ENCODE data around the gene COPZ2.

The COPZ2 gene

DNA sequence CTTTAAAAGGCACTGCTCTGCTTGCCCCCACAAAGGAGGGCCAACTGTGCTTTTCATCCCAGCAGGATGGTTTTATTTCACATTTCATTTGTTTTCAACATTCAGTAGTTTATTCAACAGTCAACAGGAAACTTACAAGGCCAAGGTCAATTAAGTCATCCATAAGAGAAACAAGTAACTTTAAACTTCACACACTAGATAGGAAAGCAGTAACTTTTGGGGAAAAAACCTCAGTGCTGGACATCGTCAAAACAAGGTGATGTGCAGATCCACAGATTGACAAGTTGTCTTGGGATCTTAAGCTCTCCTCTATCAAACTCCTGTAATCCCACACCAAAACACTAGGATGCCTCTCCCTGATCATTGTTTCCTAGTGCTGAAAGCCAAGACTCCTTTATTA lies 29.1 kb upstream of the COPZ2 start:
- H3K4me3 ChIP-seq (ENCODE audit: insufficient read depth, low read length, poor library complexity, severe bottlenecking): no peak overlapping the region
- no peaks in the 10 kb centered on the region for H3K9me3 ChIP-seq (ENCODE audit: insufficient read depth, low read length)
- no peak overlapping the region for H2AFZ ChIP-seq (ENCODE audit: low read depth, low read length, severe bottlenecking)
- peaks cover 9% of the 10 kb centered on the region for H3K36me3 ChIP-seq (ENCODE audit: low read length)
- H3F3A ChIP-seq (ENCODE audit: insufficient read depth): peaks cover 10% of the 10 kb centered on the region; the same call in 1 of the 2 replicates
- H3K79me2 ChIP-seq (ENCODE audit: insufficient read depth, low read length): no peaks in the 10 kb centered on the region
- H3K27ac ChIP-seq (ENCODE audit: low read depth, low read length): no peak overlapping the region
- H4K20me1 ChIP-seq (ENCODE audit: low read depth, low read length): no peaks in the 10 kb centered on the region
- no peaks in the 10 kb centered on the region for H3K27me3 ChIP-seq (ENCODE audit: low read length)
- H3K9me2 ChIP-seq (replicated peaks; ENCODE audit: insufficient read depth, low read length): no peaks in the 10 kb centered on the region
- no peak overlapping the region for H3K4me2 ChIP-seq (ENCODE audit: low read depth, low read length, poor library complexity, severe bottlenecking)
- H3K9ac ChIP-seq (ENCODE audit: low read length): no peak overlapping the region
- TF ChIP-seq, protein P1, sequence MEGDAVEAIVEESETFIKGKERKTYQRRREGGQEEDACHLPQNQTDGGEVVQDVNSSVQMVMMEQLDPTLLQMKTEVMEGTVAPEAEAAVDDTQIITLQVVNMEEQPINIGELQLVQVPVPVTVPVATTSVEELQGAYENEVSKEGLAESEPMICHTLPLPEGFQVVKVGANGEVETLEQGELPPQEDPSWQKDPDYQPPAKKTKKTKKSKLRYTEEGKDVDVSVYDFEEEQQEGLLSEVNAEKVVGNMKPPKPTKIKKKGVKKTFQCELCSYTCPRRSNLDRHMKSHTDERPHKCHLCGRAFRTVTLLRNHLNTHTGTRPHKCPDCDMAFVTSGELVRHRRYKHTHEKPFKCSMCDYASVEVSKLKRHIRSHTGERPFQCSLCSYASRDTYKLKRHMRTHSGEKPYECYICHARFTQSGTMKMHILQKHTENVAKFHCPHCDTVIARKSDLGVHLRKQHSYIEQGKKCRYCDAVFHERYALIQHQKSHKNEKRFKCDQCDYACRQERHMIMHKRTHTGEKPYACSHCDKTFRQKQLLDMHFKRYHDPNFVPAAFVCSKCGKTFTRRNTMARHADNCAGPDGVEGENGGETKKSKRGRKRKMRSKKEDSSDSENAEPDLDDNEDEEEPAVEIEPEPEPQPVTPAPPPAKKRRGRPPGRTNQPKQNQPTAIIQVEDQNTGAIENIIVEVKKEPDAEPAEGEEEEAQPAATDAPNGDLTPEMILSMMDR (IDR thresholded peaks at IDR 0.05; ENCODE audit: insufficient read depth, low read length, poor library complexity, severe bottlenecking): no peak
- TF ChIP-seq EZH2phosphoT487 (conservative IDR thresholded peaks at IDR 0.05; ENCODE audit: low read length): no peak

DNA sequence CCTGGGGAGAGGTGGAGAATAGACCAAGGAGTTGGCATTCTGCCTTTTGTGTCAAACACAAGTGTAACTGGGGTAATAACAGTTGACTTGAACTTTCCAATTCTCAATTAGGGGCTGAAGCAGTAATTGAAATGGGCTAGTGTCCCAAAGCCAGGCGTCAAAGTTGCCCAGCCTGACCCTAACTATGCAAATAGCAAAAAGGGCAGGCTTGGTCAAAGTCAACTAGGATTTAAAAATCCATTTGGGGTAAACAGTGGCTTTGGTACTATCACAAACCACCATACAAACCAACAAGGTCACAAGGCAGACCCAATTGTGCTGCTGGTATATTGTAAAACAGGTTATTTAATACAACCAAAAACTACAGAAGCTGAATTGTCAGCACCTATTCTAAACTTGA lies 28.6 kb upstream of the COPZ2 start:
- Histone ChIP-seq H3K4me3 (ENCODE audit: insufficient read depth, low read length, poor library complexity, severe bottlenecking) (no peak overlapping the region), H3K4me2 (ENCODE audit: low read depth, low read length, poor library complexity, severe bottlenecking) (no peak overlapping the region), H2AFZ (ENCODE audit: low read depth, low read length, severe bottlenecking) (no peak overlapping the region), H3K27ac (ENCODE audit: low read depth, low read length) (no peak overlapping the region), H3K79me2 (ENCODE audit: insufficient read depth, low read length) (no peaks in the 10 kb centered on the region), H3K9me3 (ENCODE audit: insufficient read depth, low read length) (no peaks in the 10 kb centered on the region), H3F3A (ENCODE audit: insufficient read depth) (peaks cover 10% of the 10 kb centered on the region; the same call in 1 of the 2 replicates), H3K9ac (ENCODE audit: low read length) (no peak overlapping the region), H3K9me2 (replicated peaks; ENCODE audit: insufficient read depth, low read length) (no peaks in the 10 kb centered on the region), H3K36me3 (ENCODE audit: low read length) (peaks cover 9% of the 10 kb centered on the region), H4K20me1 (ENCODE audit: low read depth, low read length) (no peaks in the 10 kb centered on the region), H3K27me3 (ENCODE audit: low read length) (no peaks in the 10 kb centered on the region)
- TF ChIP-seq EZH2phosphoT487 (conservative IDR thresholded peaks at IDR 0.05; ENCODE audit: low read length): no peak
- TF ChIP-seq, protein P1 (IDR thresholded peaks at IDR 0.05; ENCODE audit: insufficient read depth, low read length, poor library complexity, severe bottlenecking): no peak

DNA sequence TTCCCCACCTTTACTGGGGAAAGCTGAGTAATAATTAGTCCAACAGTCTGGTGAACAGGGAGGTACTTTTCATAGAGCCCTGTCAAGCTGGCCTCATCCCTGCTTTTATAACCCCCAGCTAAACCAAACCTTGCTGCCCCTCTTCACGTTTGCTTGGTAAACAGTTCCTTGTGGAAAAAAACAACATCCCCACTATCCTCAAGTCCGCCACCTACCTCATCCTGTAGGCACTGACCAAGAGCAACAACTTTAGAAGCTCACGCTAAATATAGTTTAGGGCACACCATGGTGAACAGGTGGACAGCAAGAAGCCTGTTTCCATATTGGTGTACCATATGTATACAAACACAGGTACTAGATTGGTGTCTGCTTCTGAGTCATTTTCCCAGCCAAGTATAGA lies 27.0 kb upstream of the COPZ2 start:
- Histone ChIP-seq H3K9ac (ENCODE audit: low read length) (no peak overlapping the region), H3K36me3 (ENCODE audit: low read length) (peaks cover 9% of the 10 kb centered on the region), H3K9me3 (ENCODE audit: insufficient read depth, low read length) (no peaks in the 10 kb centered on the region), H3K4me3 (ENCODE audit: insufficient read depth, low read length, poor library complexity, severe bottlenecking) (no peak overlapping the region), H3K27me3 (ENCODE audit: low read length) (no peaks in the 10 kb centered on the region), H4K20me1 (ENCODE audit: low read depth, low read length) (no peaks in the 10 kb centered on the region), H2AFZ (ENCODE audit: low read depth, low read length, severe bottlenecking) (no peak overlapping the region), H3K79me2 (ENCODE audit: insufficient read depth, low read length) (no peaks in the 10 kb centered on the region), H3K9me2 (replicated peaks; ENCODE audit: insufficient read depth, low read length) (no peaks in the 10 kb centered on the region), H3K4me2 (ENCODE audit: low read depth, low read length, poor library complexity, severe bottlenecking) (no peak overlapping the region), H3K27ac (ENCODE audit: low read depth, low read length) (no peak overlapping the region), H3F3A (ENCODE audit: insufficient read depth) (peaks cover 10% of the 10 kb centered on the region; the same call in 1 of the 2 replicates)
- no peak for TF ChIP-seq EZH2phosphoT487 (conservative IDR thresholded peaks at IDR 0.05; ENCODE audit: low read length)
- TF ChIP-seq, protein P1 (IDR thresholded peaks at IDR 0.05; ENCODE audit: insufficient read depth, low read length, poor library complexity, severe bottlenecking): no peak
